IMR-90 (cell line): ENCODE results near the gene CAPN2. TPM values are rescaled to one million over a fixed set of nuclear protein-coding genes. Genes with fewer than 3 reads are reported as not detected.

Experiments
- ATAC-seq: fragments of 200-7000 bp; cut with Tn5 transposase; 2 replicates; pipeline ENCODE4 v1.9.1; 2020; ENCODE audit warnings: low read depth, mild to moderate bottlenecking, moderate library complexity
- BruUV-seq: library from RNA; stranded (reverse); fragments of 400-500 nt; replicated peaks from 2 replicates; lab custom pipeline; 2021; lab: Mats Ljungman, UMichigan
- CTCF ChIA-PET: fragments of 300-600 bp; formaldehyde crosslinking; extraction: SDS; loops from one replicate; lab custom pipeline; 2021; ENCODE audit warnings: antibody characterized with exemption; lab: Yijun Ruan, JAX
- POLR2A ChIA-PET: fragments of 300-600 bp; sonication (Branson Sonifier 250); formaldehyde crosslinking; loops from one replicate; lab custom pipeline; 2022; ENCODE audit warnings: antibody characterized with exemption; ENCODE audit not compliant: unreplicated experiment; lab: Charles Lee
- DNase-seq: peaks from one replicate; pipeline ENCODE4 v3.0.0; 2013
- H2AFZ ChIP-seq: replicated peaks from 2 replicates; pipeline ENCODE3; 2013; ENCODE audit warnings: low read length, mild to moderate bottlenecking; ENCODE audit not compliant: poor library complexity
- H2AK5ac ChIP-seq: 2 replicates; pipeline ENCODE4 v1.6.1; 2013; ENCODE audit warnings: low read depth, low read length, inconsistent platforms
- H2AK9ac ChIP-seq: replicated peaks from 2 replicates; pipeline ENCODE3; 2013; ENCODE audit warnings: mild to moderate bottlenecking, low read depth, low read length, moderate library complexity; ENCODE audit not compliant: poor library complexity
- H2BK120ac ChIP-seq: 2 replicates; pipeline ENCODE4 v1.6.1; 2013; ENCODE audit warnings: low read depth, low read length, inconsistent platforms
- H2BK15ac ChIP-seq: 3 replicates; pipeline ENCODE4 v1.6.1; 2013; ENCODE audit warnings: low read depth, low read length, inconsistent platforms
- H2BK20ac ChIP-seq: 2 replicates; pipeline ENCODE4 v1.6.1; 2013; ENCODE audit warnings: low read depth, mild to moderate bottlenecking, inconsistent platforms, low read length, moderate library complexity
- H2BK5ac ChIP-seq: 2 replicates; pipeline ENCODE4 v1.6.1; 2013; ENCODE audit warnings: mild to moderate bottlenecking, low read depth, low read length, inconsistent platforms; ENCODE audit not compliant: poor library complexity, severe bottlenecking
- H3K14ac ChIP-seq: replicated peaks from 2 replicates; pipeline ENCODE4 v1.6.1; 2013; ENCODE audit warnings: low read depth, low read length, inconsistent platforms
- H3K18ac ChIP-seq: 2 replicates; pipeline ENCODE4 v1.6.1; 2013; ENCODE audit warnings: low read depth, low read length, control low read depth
- H3K23ac ChIP-seq: 2 replicates; pipeline ENCODE4 v1.6.1; 2013; ENCODE audit warnings: low read depth, low read length, inconsistent platforms
- H3K27ac ChIP-seq: 2 replicates; pipeline ENCODE4 v1.5.1; 2013; ENCODE audit warnings: mild to moderate bottlenecking, control low read depth, low read length; ENCODE audit not compliant: insufficient read depth
- H3K27me3 ChIP-seq: 2 replicates; pipeline ENCODE4 v1.6.1; 2013; ENCODE audit warnings: low read length; ENCODE audit not compliant: control insufficient read depth, insufficient read depth
- H3K36me3 ChIP-seq: 2 replicates; pipeline ENCODE4 v1.6.1; 2013; ENCODE audit warnings: low read length, mixed read lengths; ENCODE audit not compliant: control insufficient read depth, insufficient read depth
- H3K4ac ChIP-seq: 2 replicates; pipeline ENCODE4 v1.6.1; 2013; ENCODE audit warnings: low read depth, low read length, inconsistent platforms
- H3K4me1 ChIP-seq: 2 replicates; pipeline ENCODE4 v1.6.1; 2013; ENCODE audit warnings: low read length, mixed read lengths; ENCODE audit not compliant: control insufficient read depth, insufficient read depth
- H3K4me2 ChIP-seq: 2 replicates; pipeline ENCODE4 v1.6.1; 2013; ENCODE audit warnings: low read depth, mild to moderate bottlenecking, control low read depth, low read length, moderate library complexity
- H3K4me3 ChIP-seq: 2 replicates; pipeline ENCODE4 v1.5.1; 2013; ENCODE audit warnings: low read depth, mild to moderate bottlenecking, control low read depth, low read length, moderate library complexity; ENCODE audit not compliant: insufficient read depth
- H3K56ac ChIP-seq: 2 replicates; pipeline ENCODE4 v1.6.1; 2013; ENCODE audit warnings: low read length, inconsistent platforms; ENCODE audit not compliant: insufficient read depth; ENCODE audit errors: extremely low read depth
- H3K79me1 ChIP-seq, 2 experiments: 2 replicates each; pipeline ENCODE4 v1.6.1; 2013; ENCODE audit warnings: low read length in 2 of 2, inconsistent platforms in 1 of 2, low read depth in 1 of 2
- H3K9ac ChIP-seq: 2 replicates; pipeline ENCODE4 v1.6.1; 2013; ENCODE audit warnings: low read depth, low read length, control low read depth
- H3K9me1 ChIP-seq: 2 replicates; pipeline ENCODE4 v1.6.1; 2013; ENCODE audit warnings: low read length, inconsistent platforms; ENCODE audit not compliant: insufficient read depth
- H3K9me3 ChIP-seq: 2 replicates; pipeline ENCODE4 v1.6.1; 2013; ENCODE audit warnings: low read length; ENCODE audit not compliant: control insufficient read depth, insufficient read depth
- H4K20me1 ChIP-seq: 2 replicates; pipeline ENCODE4 v1.6.1; 2013; ENCODE audit warnings: low read length, inconsistent platforms; ENCODE audit not compliant: insufficient read depth
- H4K5ac ChIP-seq: 2 replicates; pipeline ENCODE4 v1.6.1; 2013; ENCODE audit warnings: mild to moderate bottlenecking, low read depth, low read length, control low read depth
- H4K8ac ChIP-seq, 2 experiments: 2 replicates each; pipeline ENCODE4 v1.6.1; 2013; ENCODE audit warnings: low read depth in 2 of 2, low read length in 2 of 2, control low read depth in 1 of 2, inconsistent platforms in 1 of 2
- H4K91ac ChIP-seq: 2 replicates; pipeline ENCODE4 v1.6.1; 2013; ENCODE audit warnings: low read depth, low read length, inconsistent platforms; ENCODE audit not compliant: insufficient read depth
- BHLHE40 ChIP-seq: fragments of 150-350 bp; IDR thresholded peaks from 2 replicates; pipeline ENCODE4 v1.6.1; 2016; ENCODE audit warnings: mild to moderate bottlenecking, low read depth, low read length
- CEBPB ChIP-seq: IDR thresholded peaks from 2 replicates; pipeline ENCODE4 v1.6.1; 2012; ENCODE audit warnings: low read depth, low read length, improper control_type of control experiment
- CTCF ChIP-seq: conservative IDR thresholded peaks from 2 replicates; pipeline ENCODE4 v1.5.1; 2012; ENCODE audit warnings: mild to moderate bottlenecking, low read depth, low read length, improper control_type of control experiment
- ELK1 ChIP-seq: fragments of 150-350 bp; IDR thresholded peaks from 2 replicates; pipeline ENCODE4 v1.6.1; 2016; ENCODE audit warnings: low read depth, mild to moderate bottlenecking, low read length, moderate library complexity, borderline replicate concordance
- MAFK ChIP-seq: IDR thresholded peaks from 2 replicates; pipeline ENCODE4 v1.6.1; 2012; ENCODE audit warnings: low read depth, low read length, improper control_type of control experiment
- MAZ ChIP-seq: IDR thresholded peaks from 2 replicates; pipeline ENCODE4 v1.6.1; 2012; ENCODE audit warnings: low read depth, mild to moderate bottlenecking, low read length, improper control_type of control experiment, moderate library complexity, borderline replicate concordance
- NFE2L2 ChIP-seq: fragments of 150-350 bp; IDR thresholded peaks from 2 replicates; pipeline ENCODE4 v1.6.1; 2016; ENCODE audit warnings: low read depth, mild to moderate bottlenecking, low read length
- POLR2A ChIP-seq: IDR thresholded peaks from 2 replicates; pipeline ENCODE4 v1.6.1; 2012; ENCODE audit warnings: mild to moderate bottlenecking, low read depth, low read length
- RFX5 ChIP-seq: IDR thresholded peaks from 2 replicates; pipeline ENCODE4 v1.8.0; 2012; ENCODE audit warnings: low read depth, mild to moderate bottlenecking, low read length, moderate library complexity
- SMC3 ChIP-seq: fragments of 150-350 bp; IDR thresholded peaks from 2 replicates; pipeline ENCODE4 v1.6.1; 2016; ENCODE audit warnings: low read depth, mild to moderate bottlenecking, antibody characterized with exemption, low read length, moderate library complexity
- USF2 ChIP-seq: fragments of 150-350 bp; IDR thresholded peaks from 2 replicates; pipeline ENCODE4 v1.6.1; 2017; ENCODE audit warnings: mild to moderate bottlenecking, antibody characterized with exemption, low read length, low read depth
- WGBS, 2 experiments: methylation state at CpG; one replicate each; pipeline versions ENCODE4 v1.1.5 to v1.1.7; 2013; ENCODE audit warnings: missing lambda C conversion rate in 2 of 2; ENCODE audit not compliant: insufficient read length in 1 of 2; ENCODE audit errors: extremely low coverage in 2 of 2; 5-methylcytosine and 5-hydroxymethylcytosine counted together
- dilution Hi-C: fragments of 300-500 bp; cut with HindIII; formaldehyde crosslinking; loops from one replicate; pipeline ENCODE4 v1.14.3; 2018; ENCODE audit warnings: low sequenced_read_pairs; ENCODE audit not compliant: unreplicated experiment
- in situ Hi-C: fragments of 300-500 bp; cut with MboI; formaldehyde crosslinking; loops from 3 replicates; pipeline ENCODE4 v1.14.3; 2019; ENCODE audit warnings: low sequenced_read_pairs, inconsistent platforms, mixed read lengths
- intact Hi-C: fragments of 100-400 bp; cut with micrococcal nuclease; formaldehyde crosslinking; loops from 2 replicates; pipeline ENCODE4 v1.10.0; 2022
- polyA plus RNA-seq, 3 experiments: library from polyadenylated mRNA; depleted of rRNA; stranded (reverse); fragments of >200 nt; gene quantifications; 2 replicates each; pipeline ENCODE4 v1.2.3, GENCODE V29; 2012; ENCODE audit warnings: low replicate concordance in 1 of 3
- total RNA-seq: library from RNA; depleted of rRNA; stranded (reverse); fragments of >200 nt; gene quantifications from 2 replicates; pipeline ENCODE4 v1.2.3, GENCODE V29; 2012

CAPN2 gene
- total and polyA plus RNA-seq, 2 of the 4 experiments (the other 2 are of a cell fraction), result 339 to 430 TPM

GRCh38 chr1:223665592-223666312, 46.6 kb upstream of the CAPN2 start, which contains the start of gene CAPN8:
CAPN8 (minus strand) TSS chr1:223665701; CDS start chr1:223665646, 55 bp downstream.
- no peak within 1 kb of the TSS for H2BK15ac ChIP-seq
- no peak for TF ChIP-seq NFE2L2
- no peak for TF ChIP-seq RFX5
- TF ChIP-seq BHLHE40, result no peak
- TF ChIP-seq MAFK, result no peak
- TF ChIP-seq POLR2A, result no peak
- no peak for TF ChIP-seq SMC3
- no peak for TF ChIP-seq CTCF
- TF ChIP-seq CEBPB, result no peak
- TF ChIP-seq MAZ, result no peak
- TF ChIP-seq USF2, result no peak
- TF ChIP-seq ELK1, result no peak
- H2BK120ac ChIP-seq, result no peak within 1 kb of the TSS
- H3K9me1 ChIP-seq, result no peaks in the 10 kb centered on the region
- ATAC-seq (no peak), DNase-seq (no peak)
- ChIA-PET POLR2A (no interaction called here), CTCF (no interaction called here)
- H2AFZ ChIP-seq, result no peak within 1 kb of the TSS
- no peak within 1 kb of the TSS for H3K4me2 ChIP-seq
- no peak within 1 kb of the TSS for H3K4ac ChIP-seq
- H2AK9ac ChIP-seq, result no peak within 1 kb of the TSS
- H3K18ac ChIP-seq, result no peak within 1 kb of the TSS
- no peak within 1 kb of the TSS for H3K56ac ChIP-seq
- no peak within 1 kb of the TSS for H3K27ac ChIP-seq
- no peaks in the 10 kb centered on the region for H4K20me1 ChIP-seq
- no peak within 1 kb of the TSS for H4K5ac ChIP-seq
- no peaks in the 10 kb centered on the region for H3K79me1 ChIP-seq
- H3K14ac ChIP-seq, result no peak within 1 kb of the TSS
- H3K36me3 ChIP-seq, result no peaks in the 10 kb centered on the region
- no peak within 1 kb of the TSS for H2AK5ac ChIP-seq
- no peak within 1 kb of the TSS for H3K23ac ChIP-seq
- no peak within 1 kb of the TSS for H2BK20ac ChIP-seq
- no peak within 1 kb of the TSS for H3K9ac ChIP-seq
- intact Hi-C loops, result no loop called here
- no peaks in the 10 kb centered on the region for H3K4me1 ChIP-seq
- BruUV-seq, result no TSS peak
- WGBS, 2 experiments, result no CpG with 5 or more reads among the region's 6 CpGs
- in situ Hi-C loops, result no loop called here
- no peak within 1 kb of the TSS for H2BK5ac ChIP-seq
- H3K4me3 ChIP-seq, result no peak within 1 kb of the TSS
- no peak within 1 kb of the TSS for H4K8ac ChIP-seq
- H3K9me3 ChIP-seq, result no peaks in the 10 kb centered on the region
- dilution Hi-C loops, result no loop called here
- H3K27me3 ChIP-seq, result peaks cover 13% of the 10 kb centered on the region
- H4K91ac ChIP-seq, result no peak within 1 kb of the TSS
